T-helper 2 cell treated with Interferon-gamma antibody and Interleukin-4, amounts not matched to agents 5 μg/mL and 100 μg/mL, for 36 hours (primary cell): Measurements from ENCODE around the gene ACSM6.

Experiments
- DNase-seq: peaks from one replicate; pipeline ENCODE4 v3.0.0; 2021; ENCODE audit warnings: low spot score
- H3K27ac Mint-ChIP-seq: one replicate; pipeline ENCODE4 v1.8.0; 2021; ENCODE audit warnings: mild to moderate bottlenecking, mixed read lengths
- H3K27me3 Mint-ChIP-seq: one replicate; pipeline ENCODE4 v1.8.0; 2021; ENCODE audit warnings: low read depth, mixed read lengths
- H3K36me3 Mint-ChIP-seq: one replicate; pipeline ENCODE4 v1.8.0; 2021; ENCODE audit warnings: low read depth, mixed read lengths
- H3K4me1 Mint-ChIP-seq: one replicate; pipeline ENCODE4 v1.8.0; 2021; ENCODE audit warnings: low read depth, mixed read lengths
- H3K4me3 Mint-ChIP-seq: one replicate; pipeline ENCODE4 v1.8.0; 2022; ENCODE audit warnings: mild to moderate bottlenecking, moderate library complexity, mixed read lengths
- H3K9me3 Mint-ChIP-seq: one replicate; pipeline ENCODE4 v1.8.0; 2021; ENCODE audit warnings: mixed read lengths

ACSM6 gene

DNA sequence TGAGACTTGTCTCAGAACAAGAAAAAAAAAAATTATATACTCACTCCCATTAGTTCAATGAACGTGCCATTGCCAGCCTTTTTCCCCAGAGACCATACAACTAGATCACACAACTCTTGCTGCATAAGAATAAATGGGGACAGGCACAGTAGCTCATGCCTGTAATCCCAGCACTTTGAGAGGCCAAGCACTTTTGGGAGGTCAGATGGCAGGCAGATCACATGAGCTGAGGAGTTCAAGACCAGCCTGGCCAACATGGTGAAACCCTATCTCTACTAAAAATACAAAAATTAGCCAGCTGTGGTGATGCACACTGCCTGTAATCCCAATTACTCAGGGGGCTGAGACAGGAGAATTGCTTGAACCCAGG lies 83.1 kb downstream of the ACSM6 start:
- peaks cover 3% of the 10 kb centered on the region for H3K4me1 Mint-ChIP-seq
- no peak overlapping the region for H3K27ac Mint-ChIP-seq
- no peaks in the 10 kb centered on the region for H3K9me3 Mint-ChIP-seq
- peaks cover 1% of the 10 kb centered on the region for H3K27me3 Mint-ChIP-seq
- H3K4me3 Mint-ChIP-seq, result no peak overlapping the region
- no peaks in the 10 kb centered on the region for H3K36me3 Mint-ChIP-seq
- DNase-seq, result no peak

- H3K36me3 Mint-ChIP-seq, result no peaks in the 10 kb centered on the region
- peaks cover 3% of the 10 kb centered on the region for H3K27me3 Mint-ChIP-seq
- no peak overlapping the region for H3K4me3 Mint-ChIP-seq
- DNase-seq, result no peak
- peaks cover 3% of the 10 kb centered on the region for H3K4me1 Mint-ChIP-seq
- no peak overlapping the region for H3K27ac Mint-ChIP-seq
- no peaks in the 10 kb centered on the region for H3K9me3 Mint-ChIP-seq
Observed at GRCh38 chr10:95277614-95278013, 83.6 kb downstream of the ACSM6 start.
